GM12874 (cell line): ENCODE data around the gene ARMH4.

Source experiments
- TF ChIP-seq, protein P1 (sequence below): IDR thresholded peaks from 2 replicates; pipeline ENCODE4 v1.5.1; 2011; ENCODE audit warnings: low read depth, mild to moderate bottlenecking, control low read depth, low read length, moderate library complexity; ENCODE audit not compliant: insufficient read depth

Gene ARMH4

DNA sequence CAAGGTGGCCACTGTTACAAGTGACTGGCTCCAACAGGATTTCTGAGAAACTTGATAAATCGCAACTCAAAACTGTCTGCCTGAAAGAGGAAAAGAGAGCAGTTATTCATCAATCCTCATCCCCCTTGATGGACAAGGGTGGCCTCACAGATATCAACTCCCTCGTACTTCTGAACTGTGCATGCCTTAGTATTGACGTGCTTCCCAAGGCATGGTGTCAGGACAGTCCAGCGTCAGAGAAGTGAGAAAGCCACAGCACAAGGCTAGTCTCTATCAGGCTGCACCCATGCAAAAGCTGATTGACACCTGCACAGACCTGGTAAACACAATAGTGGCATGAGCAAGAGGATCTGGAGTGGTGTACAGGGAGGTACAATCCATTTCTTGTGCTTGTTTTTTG, 160.7 kb downstream of the ARMH4 start:
- TF ChIP-seq, protein P1, sequence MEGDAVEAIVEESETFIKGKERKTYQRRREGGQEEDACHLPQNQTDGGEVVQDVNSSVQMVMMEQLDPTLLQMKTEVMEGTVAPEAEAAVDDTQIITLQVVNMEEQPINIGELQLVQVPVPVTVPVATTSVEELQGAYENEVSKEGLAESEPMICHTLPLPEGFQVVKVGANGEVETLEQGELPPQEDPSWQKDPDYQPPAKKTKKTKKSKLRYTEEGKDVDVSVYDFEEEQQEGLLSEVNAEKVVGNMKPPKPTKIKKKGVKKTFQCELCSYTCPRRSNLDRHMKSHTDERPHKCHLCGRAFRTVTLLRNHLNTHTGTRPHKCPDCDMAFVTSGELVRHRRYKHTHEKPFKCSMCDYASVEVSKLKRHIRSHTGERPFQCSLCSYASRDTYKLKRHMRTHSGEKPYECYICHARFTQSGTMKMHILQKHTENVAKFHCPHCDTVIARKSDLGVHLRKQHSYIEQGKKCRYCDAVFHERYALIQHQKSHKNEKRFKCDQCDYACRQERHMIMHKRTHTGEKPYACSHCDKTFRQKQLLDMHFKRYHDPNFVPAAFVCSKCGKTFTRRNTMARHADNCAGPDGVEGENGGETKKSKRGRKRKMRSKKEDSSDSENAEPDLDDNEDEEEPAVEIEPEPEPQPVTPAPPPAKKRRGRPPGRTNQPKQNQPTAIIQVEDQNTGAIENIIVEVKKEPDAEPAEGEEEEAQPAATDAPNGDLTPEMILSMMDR, result no peak

DNA sequence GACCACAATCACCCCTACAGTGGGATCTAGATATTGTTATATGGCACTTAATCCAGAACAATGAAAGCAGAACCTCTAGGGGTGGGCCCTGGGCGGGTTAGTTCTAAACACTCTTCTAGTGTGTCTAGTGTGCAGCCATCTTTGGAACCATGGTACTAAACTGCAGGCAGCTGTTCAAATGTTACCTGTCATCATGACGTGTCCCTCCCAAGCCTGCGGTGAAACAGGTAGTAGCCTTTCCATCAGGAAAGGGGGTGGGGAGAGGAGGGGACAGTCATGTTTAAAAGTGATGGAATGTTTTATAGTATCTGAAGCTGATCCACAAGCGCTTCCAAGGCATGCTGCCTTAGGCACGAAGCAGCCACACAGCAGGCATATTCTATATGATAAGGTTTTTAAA, 163.6 kb downstream of the ARMH4 start:
- TF ChIP-seq, protein P1, result no peak

DNA sequence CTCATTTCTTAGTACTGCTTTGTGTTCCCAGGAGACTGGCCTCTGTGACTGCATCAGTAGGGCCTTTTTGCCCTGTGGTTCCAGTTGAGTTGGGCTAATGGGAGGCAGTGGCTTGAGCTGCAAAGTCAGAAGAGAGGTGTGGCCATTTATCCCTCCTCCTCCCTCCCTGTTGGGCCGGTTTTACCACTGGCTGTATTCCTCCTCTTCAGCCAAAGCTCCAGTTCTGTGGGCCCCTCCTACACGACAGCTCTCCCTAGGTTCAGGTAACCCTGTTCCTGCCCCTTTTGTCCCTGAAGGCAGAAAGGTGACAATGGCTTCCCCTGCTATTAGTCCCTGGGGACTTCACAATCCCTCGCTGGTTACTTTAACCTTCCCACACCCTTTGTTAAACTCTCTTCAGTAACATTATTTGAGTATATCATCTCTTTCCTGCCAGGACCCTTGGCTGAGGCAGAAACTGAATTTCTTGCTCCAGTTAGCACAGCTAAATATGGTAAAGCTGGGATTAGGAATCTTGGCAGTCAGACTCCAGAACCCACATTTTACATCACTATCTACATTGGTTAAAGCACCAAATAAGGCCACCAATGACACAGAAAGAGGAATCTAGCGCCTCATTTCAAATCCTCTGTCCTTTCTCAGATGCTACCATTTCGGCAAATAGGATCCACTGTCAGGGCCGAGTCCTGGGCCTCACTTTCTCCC, 164.3 kb downstream of the ARMH4 start:
- TF ChIP-seq, protein P1, result no peak

DNA sequence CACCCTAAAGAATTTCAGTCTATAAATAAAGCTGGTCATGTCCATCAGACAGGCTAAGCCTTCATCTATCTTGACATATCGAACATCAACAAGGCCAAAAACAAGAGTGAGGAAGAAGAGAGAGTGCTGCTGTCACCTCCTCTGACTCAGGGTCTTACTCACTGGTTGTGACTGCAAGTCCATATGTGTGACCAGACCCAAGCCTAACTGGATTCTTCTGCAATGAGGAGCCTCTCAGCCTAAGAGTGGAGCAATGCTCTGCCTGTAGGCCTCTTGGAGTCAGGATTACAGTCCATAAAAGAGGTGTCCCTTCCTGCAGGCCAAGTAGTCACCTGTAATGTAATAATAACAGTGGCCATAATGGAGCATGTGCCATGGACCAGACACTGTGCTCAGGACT, 165.0 kb downstream of the ARMH4 start:
- TF ChIP-seq, protein P1, result no peak

DNA sequence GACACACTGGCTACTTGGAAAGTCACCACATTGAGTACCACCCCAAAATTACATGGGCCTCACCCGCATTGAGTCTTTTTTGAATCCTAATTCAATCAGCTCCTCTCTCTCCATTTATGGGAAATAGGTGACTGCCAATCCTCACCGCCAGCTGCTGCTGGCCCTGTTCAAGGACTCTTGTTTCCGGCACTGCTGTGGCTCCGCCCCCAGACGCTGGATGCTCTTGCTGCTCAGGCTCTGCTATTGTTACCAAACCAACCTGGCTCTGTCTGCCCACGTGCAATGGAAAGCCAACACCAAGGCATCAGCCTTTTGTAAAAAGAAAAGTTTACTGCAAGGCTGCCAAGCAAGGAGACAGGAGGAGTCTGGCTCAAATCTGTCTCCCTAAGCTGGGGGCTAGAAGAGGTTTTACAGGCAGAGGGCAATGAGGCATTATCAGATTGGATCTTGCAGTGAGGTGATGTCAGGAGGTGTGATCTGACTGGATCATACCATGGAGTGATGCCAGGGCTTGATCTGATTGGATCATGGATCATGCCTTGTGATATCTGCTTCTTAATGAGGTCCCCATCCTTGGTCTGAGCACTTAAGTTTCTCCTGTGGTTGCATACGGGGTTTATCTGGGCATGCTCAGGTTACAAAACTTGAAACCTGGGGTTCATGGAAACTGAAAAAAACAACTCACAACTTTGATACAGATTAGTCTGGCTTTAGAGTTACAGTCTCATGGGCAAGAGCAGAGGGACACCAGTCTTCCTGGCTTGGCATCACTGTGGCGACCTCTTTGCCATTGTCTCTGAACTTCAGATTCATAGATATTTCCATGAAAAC, 169.0 kb downstream of the ARMH4 start:
- TF ChIP-seq, protein P1, result no peak

DNA sequence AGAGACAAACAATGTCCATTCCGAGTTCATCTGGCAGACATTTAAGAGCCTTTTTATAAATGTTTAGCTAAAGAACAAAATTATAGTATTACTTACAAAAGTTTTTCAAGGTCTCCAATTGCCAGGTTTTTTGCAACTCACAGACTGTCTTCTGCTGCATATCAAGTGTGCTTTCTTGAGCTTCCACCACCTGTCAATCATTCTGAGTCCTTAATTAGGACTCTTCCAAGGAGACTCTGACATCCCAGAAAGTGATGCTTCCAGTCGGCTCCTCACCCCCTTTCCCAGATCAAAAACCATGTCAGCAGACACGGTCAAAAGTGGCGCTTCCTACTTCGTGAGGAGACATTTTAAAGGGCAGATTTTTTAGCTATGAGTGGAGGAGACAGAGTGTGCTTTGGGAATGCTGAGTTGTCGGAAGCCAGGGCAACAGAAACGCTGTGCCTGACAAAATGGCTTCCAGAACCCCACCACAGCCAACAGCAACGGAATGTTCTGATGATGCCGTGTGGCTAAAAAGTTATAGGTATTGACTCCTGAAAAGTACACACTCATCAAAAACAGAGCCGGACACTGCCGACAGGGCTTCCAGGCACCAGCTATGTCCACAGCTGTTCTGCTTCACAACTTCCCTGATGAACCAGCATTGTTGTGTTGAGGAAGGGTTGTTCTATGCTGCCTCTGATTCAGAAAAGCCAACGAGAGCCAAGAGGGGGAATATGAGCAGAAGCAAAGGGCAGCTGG, 170.0 kb downstream of the ARMH4 start:
- TF ChIP-seq, protein P1, result no peak
